SKM-1 (cell line): ENCODE measurements around the gene MAP1LC3B2.

Experiments used
- DNase-seq: peaks from one replicate; lab custom pipeline; 2025; ENCODE audit not compliant: unreplicated experiment; lab: John Stamatoyannopoulos, UW

The MAP1LC3B2 gene

DNA sequence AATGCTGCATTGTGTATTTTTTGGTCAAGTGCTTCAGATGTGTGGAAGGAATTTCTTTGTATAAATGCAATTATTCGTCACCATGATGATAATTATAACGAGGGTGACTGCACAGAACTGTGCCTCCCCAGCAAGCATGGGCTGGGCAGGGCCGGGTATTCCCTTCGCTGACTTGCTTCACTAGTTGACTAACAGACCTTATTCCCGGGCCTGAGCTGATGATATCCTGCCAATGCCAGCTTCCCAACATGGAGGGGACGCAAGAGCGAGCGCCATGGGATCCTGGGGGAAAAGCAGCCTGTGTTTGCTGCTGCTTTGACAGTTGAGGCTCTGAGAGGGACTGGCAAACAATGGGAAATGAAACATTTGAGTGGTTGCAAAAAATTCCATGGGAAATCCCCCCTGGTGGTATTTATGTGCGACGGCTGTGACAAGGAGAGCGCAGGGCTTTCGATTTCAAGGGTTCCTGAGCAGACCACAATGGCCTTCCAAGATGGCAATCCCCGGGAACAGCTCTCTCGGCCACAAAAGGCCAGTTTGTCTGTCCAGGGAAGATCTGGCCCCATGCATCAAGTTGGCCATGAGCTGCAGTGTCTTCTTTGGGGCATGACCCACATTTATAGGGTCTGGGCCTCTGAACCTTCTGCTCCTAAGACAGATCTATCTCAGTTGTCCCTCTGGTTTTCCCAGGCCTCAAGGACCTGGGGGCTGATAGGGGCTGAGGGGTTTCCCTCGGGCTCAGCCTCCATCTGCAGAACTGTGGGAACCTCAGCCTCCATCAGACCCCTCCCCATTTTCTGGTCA, 21.9 kb upstream of the MAP1LC3B2 start:
- DNase-seq = no peak

DNA sequence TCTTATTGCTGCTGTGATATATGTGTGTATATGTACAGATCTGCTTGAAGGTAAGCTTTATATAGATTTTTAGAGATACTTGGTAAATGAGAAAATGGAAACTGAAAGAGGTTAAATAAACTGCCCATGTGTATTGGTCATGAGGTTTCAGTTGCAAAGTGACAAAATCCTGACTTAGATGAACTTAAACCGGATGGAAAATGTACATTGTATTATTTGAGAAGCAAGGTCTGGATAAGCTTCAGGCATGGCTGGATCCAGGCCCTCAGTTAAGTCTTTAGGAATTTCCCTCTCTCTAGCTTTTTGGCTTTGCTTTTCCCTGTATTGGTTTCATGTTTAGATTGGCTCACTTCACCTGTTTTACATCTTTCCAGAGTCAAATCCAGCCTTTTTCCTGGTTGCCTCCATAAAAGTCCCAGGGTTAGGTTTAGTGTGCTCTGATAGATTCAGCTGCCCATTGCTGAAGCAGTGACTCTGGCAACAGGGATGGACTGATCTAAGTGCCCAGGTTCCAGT, 21.0 kb upstream of the MAP1LC3B2 start:
- DNase-seq = no peak

DNA sequence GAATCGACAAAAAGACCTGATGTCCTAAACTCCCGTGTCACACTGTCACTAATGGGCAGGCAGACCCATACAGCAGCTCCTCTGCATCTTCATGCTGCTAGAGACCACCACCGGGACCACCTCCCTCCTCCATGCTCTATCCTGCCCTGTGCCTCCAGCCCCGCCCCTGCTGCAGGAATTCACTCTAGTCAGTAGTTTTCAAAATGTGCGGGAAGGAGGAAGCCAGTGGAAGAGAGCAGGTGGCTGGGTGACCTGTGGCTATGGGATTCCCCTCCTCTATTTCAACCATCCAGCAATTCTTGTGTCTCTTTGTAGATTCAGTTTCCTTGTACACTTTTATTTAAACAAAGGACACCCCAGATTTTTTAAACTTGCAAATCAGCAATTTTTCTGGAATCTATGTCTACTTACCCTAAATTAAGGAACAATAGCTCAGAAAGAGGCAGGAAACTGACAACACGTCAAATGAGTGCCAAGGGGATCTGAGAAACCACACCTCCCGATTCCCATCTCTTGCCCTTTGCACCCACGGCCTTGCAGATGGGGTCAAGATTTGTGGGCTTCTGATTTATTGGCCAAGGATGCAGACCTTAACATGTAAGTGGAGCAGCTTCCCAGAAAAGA, 20.4 kb upstream of the MAP1LC3B2 start:
- DNase-seq = no peak

DNA sequence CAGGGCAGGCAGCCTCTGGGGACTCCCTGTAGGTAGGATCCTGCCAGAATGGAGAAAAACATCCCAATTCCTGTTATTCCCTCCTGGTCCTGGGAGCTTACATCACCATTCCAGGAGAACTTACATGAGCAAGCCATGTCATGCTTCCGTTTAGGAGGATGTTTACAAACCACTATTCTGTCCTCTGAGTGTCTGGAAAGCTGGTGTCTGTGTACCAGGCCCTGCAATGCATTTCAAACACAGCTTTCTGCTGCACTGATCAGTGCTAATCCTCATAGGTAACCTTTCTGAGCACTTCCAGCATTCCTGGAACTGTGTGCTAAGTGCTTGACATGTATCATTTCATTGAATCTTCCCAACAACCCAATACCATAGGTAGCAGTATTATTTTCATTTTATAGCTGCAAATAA, 19.8 kb upstream of the MAP1LC3B2 start:
- no peak for DNase-seq

DNA sequence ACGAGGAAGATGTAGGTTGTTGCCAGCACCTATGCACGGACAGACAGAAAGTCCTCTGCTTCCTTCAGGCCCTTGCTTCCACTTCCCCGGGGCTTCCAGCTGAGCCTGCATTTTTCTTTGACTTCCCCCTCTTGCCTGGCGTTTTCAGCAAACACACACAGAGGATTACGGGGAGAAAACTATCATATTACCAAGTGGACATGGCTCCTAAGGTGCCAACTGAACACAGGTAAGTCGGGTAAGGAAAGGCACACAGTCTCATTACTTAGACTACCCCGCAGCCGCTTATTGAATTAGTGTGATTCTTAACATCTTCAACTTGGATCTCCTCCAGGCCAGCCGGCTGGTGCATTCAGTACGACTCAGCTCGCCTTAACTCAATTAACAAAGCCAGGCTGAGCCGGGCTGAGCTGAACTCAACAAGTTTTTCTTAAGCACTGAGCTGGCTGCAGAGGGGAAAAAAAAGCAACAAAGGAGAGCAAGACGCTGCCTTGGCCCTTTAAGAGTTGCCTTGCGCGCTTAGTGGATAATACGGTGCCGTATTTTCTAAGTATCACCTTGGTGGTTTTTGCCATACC, 19.2 kb upstream of the MAP1LC3B2 start:
- no peak for DNase-seq

DNA sequence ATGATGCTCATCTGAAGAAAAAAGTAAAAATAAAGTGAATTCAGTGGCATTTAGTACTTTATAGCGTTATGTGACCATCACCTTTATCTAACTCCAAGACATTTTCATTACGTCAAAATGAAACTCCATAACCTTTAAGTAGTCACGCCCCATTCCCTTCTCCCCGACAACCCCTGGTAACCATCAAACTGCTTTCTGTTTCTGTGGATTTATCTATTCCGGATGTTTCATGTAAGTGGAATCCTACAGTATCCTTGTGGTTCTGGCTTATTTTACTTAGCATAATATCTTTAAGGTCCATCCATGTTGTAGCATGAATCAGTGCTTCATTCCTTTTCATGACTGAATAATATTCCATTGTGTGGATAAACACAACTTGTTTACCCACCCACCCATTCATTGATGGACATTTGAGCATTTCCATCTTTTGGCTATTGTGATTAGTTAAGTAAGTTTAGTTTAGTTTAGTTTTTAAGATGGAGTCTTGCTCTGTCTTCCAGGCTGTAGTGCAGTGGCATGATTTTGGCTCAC, 18.5 kb upstream of the MAP1LC3B2 start:
- DNase-seq = no peak

DNA sequence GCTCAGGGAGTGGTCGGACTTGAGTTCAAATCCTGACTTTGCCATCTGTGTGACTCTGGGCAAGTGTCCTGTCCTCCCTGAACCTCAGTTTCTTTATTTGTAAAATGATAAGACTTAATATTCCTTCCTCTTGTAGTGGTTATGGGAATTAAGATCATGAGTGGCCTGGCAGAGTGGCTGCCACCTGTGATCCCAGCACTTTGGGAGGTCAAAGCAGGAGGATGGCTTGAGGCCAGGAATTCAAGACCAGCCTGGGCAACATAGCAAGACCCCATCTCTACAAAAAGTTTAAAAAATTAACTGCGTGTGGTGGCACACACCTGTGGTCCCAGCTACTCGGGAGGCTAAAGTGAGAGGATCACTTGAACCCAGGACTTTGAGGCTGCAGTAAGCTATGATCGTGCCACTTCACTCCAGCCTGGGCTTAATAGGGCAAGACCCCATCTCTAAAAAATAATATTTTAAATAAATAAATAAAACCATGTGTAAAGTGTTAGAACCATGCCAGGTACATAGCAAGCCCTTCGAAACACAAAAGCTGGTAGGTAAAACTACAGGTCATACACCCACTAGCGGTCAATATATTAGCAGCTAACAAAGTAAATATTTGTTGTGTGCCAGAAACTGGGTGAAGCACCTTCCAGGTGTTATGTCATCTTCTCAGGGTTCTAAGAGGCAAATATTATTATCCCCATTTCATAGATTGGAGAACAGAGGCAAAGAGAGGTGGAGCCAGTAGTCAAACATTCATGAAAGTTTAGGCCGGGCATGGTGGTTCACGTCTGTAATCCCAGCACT, 17.4 kb upstream of the MAP1LC3B2 start:
- no peak for DNase-seq

DNA sequence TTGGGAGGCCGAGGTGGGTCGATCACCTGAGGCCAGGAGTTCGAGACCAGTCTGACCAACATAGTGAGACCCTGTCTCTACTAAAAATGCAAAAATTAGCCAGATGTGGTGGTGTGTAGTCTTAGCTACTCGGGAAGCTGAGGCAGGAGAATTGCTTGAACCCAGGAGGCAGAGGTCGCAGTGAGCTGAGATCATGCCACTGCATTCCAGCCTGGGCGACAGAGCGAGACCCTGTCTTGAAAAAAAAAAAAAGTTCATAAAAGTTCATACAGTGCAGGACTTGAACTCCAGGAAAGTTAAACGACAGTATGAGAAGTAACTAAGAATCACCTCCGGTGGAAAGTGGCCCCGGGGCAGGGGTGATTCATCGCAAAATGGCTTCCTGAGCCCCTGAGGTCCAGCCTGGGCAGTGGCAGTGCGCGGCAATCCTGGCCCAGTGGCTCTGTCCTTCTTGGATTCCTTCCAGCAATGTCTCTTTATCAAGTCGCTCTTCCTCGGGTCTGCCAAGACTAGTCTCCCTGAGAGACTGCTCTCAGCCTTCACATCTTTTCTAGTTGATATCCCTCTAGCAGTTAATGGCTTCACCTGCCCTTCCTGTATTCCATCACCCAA, 16.7 kb upstream of the MAP1LC3B2 start:
- no peak for DNase-seq

DNA sequence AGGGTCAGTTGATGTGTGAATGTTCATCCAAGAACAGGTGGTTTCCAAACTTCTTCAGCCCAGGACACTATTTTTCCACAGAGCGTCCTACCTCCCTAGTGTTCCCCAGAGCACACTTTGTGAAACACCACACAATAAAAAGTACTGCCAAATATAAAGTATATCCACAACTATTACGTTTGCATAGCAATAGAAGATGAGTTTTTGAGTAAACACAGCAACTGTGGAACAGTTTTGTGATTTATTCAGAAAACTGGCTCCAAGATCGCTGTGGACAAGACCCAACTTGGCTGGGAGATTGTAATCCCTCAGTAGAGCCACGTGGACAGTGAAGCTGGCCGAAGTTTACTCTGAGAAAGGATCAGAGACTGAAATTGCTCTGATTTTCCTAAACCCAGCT, 14.5 kb upstream of the MAP1LC3B2 start:
- DNase-seq = no peak

DNA sequence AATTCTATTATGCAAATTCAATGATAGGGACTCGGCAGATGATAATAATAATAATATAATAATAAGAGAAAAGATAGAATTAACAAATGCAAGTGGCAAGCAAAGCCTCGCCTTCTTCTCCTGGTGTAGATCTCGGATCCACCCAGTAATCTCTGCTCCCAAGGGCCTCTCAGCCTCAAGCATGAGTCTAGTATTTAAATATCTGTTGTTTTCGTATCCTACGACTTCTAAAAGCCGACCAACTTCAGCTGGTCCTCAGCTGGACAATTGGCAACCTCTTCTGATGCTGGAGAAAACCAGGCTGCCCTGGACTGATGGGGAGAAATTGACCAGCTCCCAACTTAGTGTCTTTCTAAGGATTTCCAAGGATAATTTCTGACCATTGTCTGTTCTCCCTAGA, 14.0 kb upstream of the MAP1LC3B2 start:
- no peak for DNase-seq

DNA sequence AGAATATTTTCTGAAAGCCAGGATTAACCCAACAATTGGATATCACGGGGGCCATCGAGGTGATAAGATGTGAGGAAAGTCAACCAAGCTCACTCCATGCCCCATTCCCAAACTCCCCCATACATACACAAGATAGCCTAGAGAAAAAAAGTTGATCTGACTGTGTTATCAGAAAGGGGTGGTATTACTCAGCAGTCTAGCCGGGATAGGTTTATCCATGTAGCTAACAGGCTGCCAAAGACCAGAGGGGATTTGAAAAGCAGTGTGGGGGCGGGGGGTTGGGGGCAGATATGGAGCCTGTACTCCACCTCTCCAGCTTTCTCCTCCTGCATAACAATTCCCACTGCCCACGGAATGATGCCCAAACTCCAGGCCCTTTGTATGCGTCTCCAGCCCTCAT, 13.2 kb upstream of the MAP1LC3B2 start:
- no peak for DNase-seq

DNA sequence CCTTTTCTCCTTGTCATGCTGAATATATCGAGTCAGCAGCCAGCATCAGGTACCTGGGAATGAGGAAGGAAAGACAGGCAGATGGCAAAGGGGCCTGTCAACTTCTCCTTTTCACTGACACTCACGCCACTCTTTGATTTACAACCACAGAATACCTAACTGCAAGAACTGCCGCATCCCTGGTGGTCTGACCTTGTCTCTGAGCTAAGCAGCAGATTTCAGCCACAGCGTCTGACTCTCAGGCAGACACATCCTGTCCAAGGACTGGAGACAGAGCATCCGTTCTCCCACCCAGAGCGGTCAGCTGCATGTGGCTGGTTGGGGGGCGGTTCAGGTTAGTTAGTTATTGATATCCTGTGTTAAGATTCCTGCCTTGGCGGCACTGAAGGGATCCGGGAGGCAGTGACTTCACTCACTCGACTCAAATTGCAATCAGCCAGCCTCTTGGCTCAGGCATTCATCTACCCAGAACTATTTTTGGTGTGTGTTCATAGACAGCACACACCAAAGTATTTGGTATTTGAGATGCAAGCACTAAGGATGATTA, 11.2 kb upstream of the MAP1LC3B2 start:
- DNase-seq = peak; percentile 13

DNA sequence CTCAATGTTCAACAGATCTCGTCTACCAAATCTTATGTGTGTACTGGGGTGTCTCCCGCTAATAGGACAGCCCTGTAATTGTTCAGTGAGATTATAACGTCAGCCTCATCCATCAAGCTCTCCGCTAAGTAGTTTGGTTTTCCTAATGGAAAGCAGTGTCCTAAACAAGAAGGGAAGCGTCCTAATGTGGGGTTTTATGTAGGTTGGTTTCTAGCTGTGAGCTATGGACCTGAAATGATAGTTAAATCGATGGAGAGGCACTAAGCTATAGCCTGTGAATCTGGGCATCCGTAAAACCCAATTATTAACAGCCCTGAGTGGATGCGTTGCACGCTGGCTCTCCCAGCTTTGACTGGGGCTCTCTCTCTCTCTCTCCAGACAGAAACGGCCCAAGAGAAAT, 9.2 kb upstream of the MAP1LC3B2 start:
- DNase-seq = no peak

DNA sequence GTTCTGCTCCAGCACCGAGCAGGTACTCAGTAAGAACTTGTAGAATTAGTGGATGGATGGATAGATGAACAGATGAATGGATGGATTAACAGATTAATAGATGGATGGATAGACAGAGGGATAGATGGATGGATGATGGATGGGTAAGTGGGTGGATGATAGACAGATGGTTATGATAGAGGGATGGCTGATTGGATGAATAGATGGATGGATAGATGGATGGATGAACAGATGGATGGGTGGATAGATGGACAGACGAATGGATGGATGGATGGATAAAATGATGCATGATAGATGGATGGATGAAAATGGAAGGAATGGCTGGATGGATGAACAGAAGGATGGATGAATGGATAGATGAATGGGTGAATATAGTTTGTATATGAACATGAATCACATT, 8.0 kb upstream of the MAP1LC3B2 start:
- no peak for DNase-seq

DNA sequence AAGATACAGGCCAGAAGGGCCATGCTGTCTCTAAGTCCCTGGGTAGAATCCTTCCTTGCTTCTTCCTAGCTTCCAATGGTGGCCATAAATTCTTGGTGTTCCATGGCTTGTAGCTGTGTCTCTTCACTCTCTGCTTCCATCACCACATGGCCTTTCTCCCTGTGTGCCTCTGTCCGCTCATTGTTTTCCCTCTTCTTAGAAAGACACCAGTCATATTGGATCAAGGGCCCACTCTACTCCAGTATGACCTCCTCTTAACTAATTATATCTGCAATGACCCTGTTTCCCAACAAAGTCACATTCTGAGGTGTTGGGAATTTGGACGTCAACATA, 7.6 kb upstream of the MAP1LC3B2 start:
- DNase-seq = no peak

DNA sequence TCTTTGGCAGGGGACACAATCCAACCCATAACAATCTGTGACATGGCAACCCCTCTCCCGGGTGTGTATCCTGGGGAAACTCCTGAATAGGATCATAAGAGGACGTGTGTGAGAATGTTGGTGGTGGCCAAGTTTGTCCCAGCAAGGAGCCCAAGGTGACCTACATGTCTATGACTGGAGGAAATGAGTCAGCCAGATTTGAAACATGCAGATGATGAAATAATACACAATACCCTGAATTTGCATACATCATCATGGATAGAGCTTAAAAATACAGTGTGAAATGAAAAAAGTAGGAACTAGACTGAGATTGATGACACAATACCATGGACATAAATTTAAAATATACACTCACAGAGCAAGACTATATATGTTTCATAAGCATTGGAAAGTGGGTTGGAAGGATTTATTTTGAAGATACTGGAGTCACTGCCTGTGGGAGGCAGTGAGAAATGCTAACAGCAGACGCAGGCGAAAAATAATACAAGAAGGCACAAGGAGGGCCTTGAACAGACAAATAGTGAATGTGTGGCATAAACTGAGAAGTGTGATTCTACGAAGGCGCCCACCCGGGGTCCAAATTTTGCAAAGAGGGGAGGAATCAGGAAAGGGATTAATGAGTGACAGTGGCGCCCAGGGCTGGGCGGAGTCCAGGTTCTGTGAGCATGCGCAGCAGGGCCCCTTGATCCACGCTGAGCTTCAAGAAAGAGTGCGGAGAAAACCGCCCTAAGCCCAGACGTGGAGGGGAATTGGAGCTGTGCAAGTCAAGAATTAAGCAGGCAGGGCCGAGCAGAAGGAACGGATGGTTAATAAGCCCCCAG, 7.0 kb upstream of the MAP1LC3B2 start:
- DNase-seq = no peak

DNA sequence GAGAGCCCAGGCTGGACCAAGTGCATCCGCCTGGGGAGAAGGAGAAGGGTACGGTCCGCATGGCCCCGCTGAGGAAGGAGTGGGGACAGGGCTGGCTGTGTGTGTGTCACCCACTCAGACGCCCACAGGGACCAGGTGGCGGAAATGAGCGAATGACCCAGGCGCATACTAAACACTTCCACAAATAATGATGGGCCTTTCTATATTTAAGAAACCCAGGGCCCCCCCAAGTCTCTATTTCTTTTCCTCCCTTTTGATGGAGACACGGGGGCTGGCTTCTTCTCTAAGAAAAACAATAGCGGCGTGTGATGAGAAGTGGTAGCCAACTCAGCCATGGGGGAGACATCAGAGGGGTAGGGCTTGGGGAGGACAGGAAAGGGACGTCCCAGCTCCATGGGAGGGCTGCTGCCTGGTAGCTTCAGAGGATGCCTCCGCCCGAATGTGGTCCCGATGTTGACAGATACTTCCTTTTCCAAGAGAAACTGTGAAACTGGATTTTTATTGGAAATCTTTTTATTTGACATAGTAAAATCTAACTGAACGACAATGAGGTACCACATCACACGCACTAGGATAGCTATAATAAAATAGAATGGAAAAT, 6.3 kb upstream of the MAP1LC3B2 start:
- no peak for DNase-seq

DNA sequence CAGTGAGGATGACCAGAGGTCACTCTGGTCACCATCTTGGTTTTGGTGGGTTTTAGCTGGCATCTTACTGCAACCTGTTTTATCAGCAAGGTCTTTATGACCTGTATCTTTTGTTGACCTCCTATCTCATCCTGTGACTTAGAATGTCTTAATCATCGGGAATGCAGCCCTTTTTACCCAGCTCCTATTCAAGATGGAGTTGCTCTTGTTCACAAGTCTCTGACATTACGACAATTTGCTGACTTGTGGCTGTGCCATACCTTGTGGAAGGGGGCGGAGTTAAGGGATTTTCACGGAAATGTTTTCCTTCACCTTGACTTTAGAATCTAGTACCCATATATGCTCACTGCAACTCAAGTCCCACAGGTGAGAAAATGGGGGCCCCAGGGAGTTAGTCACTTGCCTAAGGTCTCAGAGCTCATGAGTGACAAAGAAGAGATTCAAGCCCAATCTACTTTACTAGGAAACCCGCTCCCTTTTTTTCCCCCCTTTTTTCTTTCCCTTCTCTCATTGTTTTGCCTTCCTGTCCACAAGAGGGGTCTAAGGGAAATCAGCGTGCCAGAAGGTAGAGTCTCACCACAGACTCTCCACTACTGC, 2.7 kb upstream of the MAP1LC3B2 start:
- no peak for DNase-seq
